Left ventricle myocardium inferior (tissue), 1 donor: ENCODE measurements around the gene ARMH4. TPM values are rescaled to one million over a fixed set of nuclear protein-coding genes. Genes with fewer than 3 reads are reported as not detected.

ENCODE experiments used
- DNase-seq: peaks from one replicate; pipeline ENCODE4 v3.0.0-alpha.2; 2020
- H3K27ac ChIP-seq: fragments of 200-600 bp; replicated peaks from 2 replicates; pipeline ENCODE4 v1.8.0; 2021
- H3K27me3 ChIP-seq: fragments of 200-600 bp; 2 replicates; pipeline ENCODE4 v1.8.0; 2021; ENCODE audit warnings: low read depth
- H3K36me3 ChIP-seq: fragments of 200-600 bp; 2 replicates; pipeline ENCODE4 v1.8.0; 2021
- H3K4me1 ChIP-seq: fragments of 200-600 bp; 2 replicates; pipeline ENCODE4 v1.8.0; 2021
- H3K4me3 ChIP-seq: fragments of 200-600 bp; 2 replicates; pipeline ENCODE4 v1.8.0; 2021; ENCODE audit warnings: mild to moderate bottlenecking, moderate library complexity
- H3K9me3 ChIP-seq: fragments of 200-600 bp; replicated peaks from 2 replicates; pipeline ENCODE4 v1.8.0; 2021
- CTCF ChIP-seq: fragments of 200-600 bp; IDR thresholded peaks from 2 replicates; pipeline ENCODE4 v1.8.0; 2021; ENCODE audit warnings: antibody characterized with exemption, mild to moderate bottlenecking, borderline replicate concordance
- intact Hi-C: fragments of 100-400 bp; cut with micrococcal nuclease; formaldehyde crosslinking; loops from one replicate; pipeline ENCODE4 v1.11.0; 2022
- total RNA-seq: library from RNA; stranded (reverse); fragmentation: NEBNext Ultra II Directional; extraction: Animal tissue kit (Norgen Biotek cat#: 25700); gene quantifications from one replicate; pipeline ENCODE4 v1.2.1, GENCODE V29; 2021
- donor health status: DM: no; HTN: yes; CAD: no; lungs with severe emphysema.

The ARMH4 gene
- total RNA-seq, 1 donor from 2014 or later, result 7.3 TPM

DNA sequence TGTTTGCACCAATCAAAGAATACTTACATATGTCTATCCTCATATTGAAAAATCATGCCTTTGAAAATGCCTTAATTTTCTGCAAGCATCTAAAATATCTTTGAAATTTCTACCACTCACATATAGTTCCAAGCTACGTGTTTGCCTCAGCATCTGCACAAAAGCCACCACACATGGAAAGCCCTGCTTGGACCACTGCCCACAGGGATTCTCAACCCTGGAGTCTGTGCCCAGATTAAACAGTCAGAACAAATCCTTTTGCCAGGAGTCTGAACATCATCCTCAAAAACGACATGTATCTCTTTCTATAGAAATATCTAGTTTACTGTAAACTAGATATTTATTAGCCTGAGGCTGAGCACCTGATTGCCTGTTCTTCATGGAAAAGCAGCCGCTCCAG, 32.6 kb downstream of the ARMH4 start:
- Histone ChIP-seq H3K4me3 (no peak overlapping the region), H3K9me3 (no peaks in the 10 kb centered on the region), H3K27me3 (no peaks in the 10 kb centered on the region), H3K4me1 (no peaks in the 10 kb centered on the region), H3K36me3 (no peaks in the 10 kb centered on the region), H3K27ac (no peak overlapping the region)
- intact Hi-C loops, result no loop called here
- no peak for TF ChIP-seq CTCF
- DNase-seq, result no peak

DNA sequence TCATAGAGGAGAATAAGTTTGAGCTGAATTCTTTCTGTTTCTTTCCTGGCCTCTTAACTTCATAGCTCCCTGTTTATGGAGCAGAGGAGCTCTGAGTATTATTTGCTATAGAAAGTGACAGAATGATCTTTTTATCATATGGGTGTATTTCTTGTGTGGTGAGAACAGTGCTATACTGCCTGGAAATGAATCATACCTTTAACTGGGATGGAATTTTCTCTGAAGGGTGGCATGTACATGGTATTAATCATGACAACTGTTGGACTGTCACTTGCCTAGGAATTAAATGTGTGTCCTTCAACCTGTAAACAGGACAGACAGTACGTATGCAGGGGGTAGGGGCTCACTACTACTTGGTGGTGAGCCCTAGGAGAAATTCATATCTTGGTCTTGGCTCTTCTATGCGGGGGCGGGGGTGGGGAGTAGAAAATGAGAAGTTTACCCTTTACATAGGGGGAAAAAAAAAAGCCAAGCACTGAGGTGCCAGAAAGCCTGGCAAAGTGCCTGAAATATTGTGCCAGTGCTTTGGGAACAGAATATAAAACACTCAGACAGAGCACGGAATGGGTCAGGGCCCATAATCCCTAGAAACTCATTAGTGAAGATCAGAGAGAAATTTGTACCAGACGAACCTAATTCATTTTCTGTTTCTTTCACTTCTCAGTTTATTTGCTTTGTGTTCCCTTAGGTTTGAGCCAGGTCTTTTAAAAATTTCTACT, 33.8 kb downstream of the ARMH4 start:
- Histone ChIP-seq H3K27ac (no peak overlapping the region), H3K27me3 (no peaks in the 10 kb centered on the region), H3K9me3 (no peaks in the 10 kb centered on the region), H3K4me3 (no peak overlapping the region), H3K36me3 (no peaks in the 10 kb centered on the region), H3K4me1 (no peaks in the 10 kb centered on the region)
- DNase-seq, result no peak
- intact Hi-C loops, result no loop called here
- TF ChIP-seq CTCF, result no peak

GRCh38 chr14:58109744-58110143, 42.3 kb downstream of the ARMH4 start:
- DNase-seq, result no peak
- no peak overlapping the region for H3K4me3 ChIP-seq
- peaks cover 11% of the 10 kb centered on the region for H3K4me1 ChIP-seq
- no peaks in the 10 kb centered on the region for H3K9me3 ChIP-seq
- intact Hi-C loops, result loop anchor here (5.0 kb wide), 1 partner anchor 58 kb away; no protein-coding TSS in a partner anchor
- no peak for TF ChIP-seq CTCF
- no peak overlapping the region for H3K27ac ChIP-seq
- H3K36me3 ChIP-seq, result no peaks in the 10 kb centered on the region
- H3K27me3 ChIP-seq, result no peaks in the 10 kb centered on the region

DNA sequence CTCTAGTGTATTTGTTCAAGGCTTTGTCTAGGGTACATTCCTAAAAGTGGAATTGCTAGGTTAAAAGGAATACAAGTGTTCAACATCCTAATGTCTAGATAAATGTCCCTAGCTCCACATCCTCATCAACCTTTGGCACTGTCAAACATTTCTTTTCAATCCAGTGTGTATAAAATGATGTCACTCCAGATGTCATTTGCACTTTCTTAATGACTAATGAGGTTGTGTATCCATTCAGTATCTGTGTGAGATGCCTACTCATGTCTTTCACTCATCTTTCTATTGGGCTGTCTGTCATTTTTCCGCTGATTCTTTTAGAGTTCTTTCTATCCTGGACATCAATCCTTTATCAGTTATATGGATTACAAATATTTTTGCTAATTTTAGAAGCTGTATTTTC, 43.3 kb downstream of the ARMH4 start:
- peaks cover 15% of the 10 kb centered on the region for H3K4me1 ChIP-seq
- no peak for TF ChIP-seq CTCF
- no peaks in the 10 kb centered on the region for H3K36me3 ChIP-seq
- H3K27me3 ChIP-seq, result no peaks in the 10 kb centered on the region
- DNase-seq, result no peak
- intact Hi-C loops, result no loop called here
- no peak overlapping the region for H3K27ac ChIP-seq
- no peaks in the 10 kb centered on the region for H3K9me3 ChIP-seq
- H3K4me3 ChIP-seq, result no peak overlapping the region

DNA sequence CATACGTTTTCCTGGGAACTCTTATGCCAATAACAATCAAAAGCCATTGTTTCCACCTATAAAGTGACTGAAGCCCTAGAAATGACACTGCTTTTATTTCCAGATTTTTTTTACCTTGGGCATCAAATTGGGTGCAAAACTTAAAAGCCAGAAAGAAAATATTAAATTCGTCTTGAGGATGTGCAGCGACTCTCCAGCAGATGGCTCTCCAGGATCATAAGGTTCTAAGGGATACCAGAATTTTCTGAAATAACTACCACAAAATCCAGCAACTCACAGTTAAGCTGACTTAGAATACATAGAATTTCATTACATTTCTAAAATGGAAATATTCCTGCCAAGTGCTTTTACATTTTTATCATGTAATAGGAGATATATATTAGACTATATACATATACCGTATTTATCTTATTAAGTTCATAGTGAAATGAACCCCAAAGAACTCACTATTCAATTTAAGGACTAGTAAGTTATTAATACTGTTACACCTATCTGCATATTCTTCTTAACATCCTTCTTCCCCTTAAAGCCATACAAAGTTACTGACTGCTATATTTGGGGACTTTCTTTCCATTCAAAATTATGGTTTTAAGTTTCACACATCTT, 44.0 kb downstream of the ARMH4 start:
- Histone ChIP-seq H3K4me1 (peaks cover 15% of the 10 kb centered on the region), H3K27me3 (no peaks in the 10 kb centered on the region), H3K4me3 (no peak overlapping the region), H3K27ac (no peak overlapping the region), H3K36me3 (no peaks in the 10 kb centered on the region), H3K9me3 (no peaks in the 10 kb centered on the region)
- no peak for DNase-seq
- intact Hi-C loops, result no loop called here
- TF ChIP-seq CTCF, result peak; percentile 90
